Fibroblast of pulmonary artery (primary cell): ENCODE measurements around the gene SPDEF.

Experiments used
- DNase-seq: peaks from one replicate; pipeline ENCODE4 v3.0.0-alpha.2; 2010; ENCODE audit warnings: low read depth
- H3K4me3 ChIP-seq: replicated peaks from 2 replicates; pipeline ENCODE4 v1.5.1; 2011; ENCODE audit warnings: low read depth, mild to moderate bottlenecking, control low read depth, low read length, moderate library complexity
- CTCF ChIP-seq: IDR thresholded peaks from 2 replicates; pipeline ENCODE4 v1.5.1; 2011; ENCODE audit warnings: mild to moderate bottlenecking, control low read depth, low read length, inconsistent platforms; ENCODE audit errors: missing control alignments

Gene SPDEF

GRCh38 chr6:34589691-34590090 is 33.6 kb upstream of the SPDEF start:
- no peak for DNase-seq
- H3K4me3 ChIP-seq: no peak overlapping the region
- TF ChIP-seq CTCF: no peak

GRCh38 chr6:34589140-34589539 is 33.0 kb upstream of the SPDEF start:
- no peak for DNase-seq
- no peak overlapping the region for H3K4me3 ChIP-seq
- no peak for TF ChIP-seq CTCF

- TF ChIP-seq CTCF: no peak
- DNase-seq: no peak
- H3K4me3 ChIP-seq: no peak overlapping the region
These were observed 31.7 kb upstream of the SPDEF start for GRCh38 chr6:34587851-34588250.

GRCh38 chr6:34587325-34587724 is 31.2 kb upstream of the SPDEF start:
- no peak overlapping the region for H3K4me3 ChIP-seq
- TF ChIP-seq CTCF: no peak
- no peak for DNase-seq

- DNase-seq: no peak
- no peak for TF ChIP-seq CTCF
- no peak overlapping the region for H3K4me3 ChIP-seq
These were observed 30.4 kb upstream of the SPDEF start for GRCh38 chr6:34586327-34587040.

GRCh38 chr6:34585512-34586061 is 29.5 kb upstream of the SPDEF start:
- peak; percentile 61 for DNase-seq
- no peak for TF ChIP-seq CTCF
- H3K4me3 ChIP-seq: no peak overlapping the region

GRCh38 chr6:34585108-34585507 is 29.0 kb upstream of the SPDEF start:
- no peak for TF ChIP-seq CTCF
- no peak overlapping the region for H3K4me3 ChIP-seq
- DNase-seq: no peak
